Activated CD8-positive, alpha-beta memory T cell treated with anti-CD3 and anti-CD28 coated beads for 4 hours (primary cell): Measurements from ENCODE around the gene PPP5C.
"Not testable (repeated sequence)": the region's sequence is repeated elsewhere in the genome, so short reads cannot be mapped to it uniquely, and the experiment has no call there.

Source experiments
- DNase-seq, 2 donors: peaks; one replicate each; pipeline ENCODE4 v3.0.0-alpha.2; 2020; ENCODE audit warnings: low read depth in 2 of 2

PPP5C gene

GRCh38 chr19:46364359-46364758 lies 17.5 kb downstream of the PPP5C start:
- DNase-seq = no peak

GRCh38 chr19:46365561-46365960 lies 18.7 kb downstream of the PPP5C start:
- no peak for DNase-seq

GRCh38 chr19:46366620-46367292 lies 19.9 kb downstream of the PPP5C start:
- no peak for DNase-seq

- DNase-seq = no peak
Observed at GRCh38 chr19:46367426-46367825, 20.5 kb downstream of the PPP5C start.

- DNase-seq = no peak
Observed at GRCh38 chr19:46368116-46368515, 21.2 kb downstream of the PPP5C start.

GRCh38 chr19:46369817-46370216 lies 22.9 kb downstream of the PPP5C start:
- no peak for DNase-seq

GRCh38 chr19:46371371-46371901 lies 24.5 kb downstream of the PPP5C start:
- no peak for DNase-seq

GRCh38 chr19:46372901-46373490 lies 26.1 kb downstream of the PPP5C start:
- DNase-seq = no peak

GRCh38 chr19:46373491-46374359 lies 26.8 kb downstream of the PPP5C start:
- no peak for DNase-seq

- no peak for DNase-seq
Observed at GRCh38 chr19:46374536-46375475, 27.9 kb downstream of the PPP5C start.

GRCh38 chr19:46375476-46376067 lies 28.7 kb downstream of the PPP5C start:
- not testable (repeated sequence) for DNase-seq

- no peak for DNase-seq
Observed at GRCh38 chr19:46376241-46377153, 29.6 kb downstream of the PPP5C start.

- no peak for DNase-seq
Observed at GRCh38 chr19:46378268-46378667, 31.4 kb downstream of the PPP5C start.

GRCh38 chr19:46380690-46381089 lies 33.8 kb downstream of the PPP5C start:
- no peak for DNase-seq

- DNase-seq = no peak
Observed at GRCh38 chr19:46381346-46381745, 34.5 kb downstream of the PPP5C start.

GRCh38 chr19:46381756-46382345 lies 35.0 kb downstream of the PPP5C start:
- DNase-seq = no peak

- DNase-seq = no peak
Observed at GRCh38 chr19:46383171-46383815, 36.4 kb downstream of the PPP5C start.

GRCh38 chr19:46383846-46384245 lies 37.0 kb downstream of the PPP5C start:
- DNase-seq = no peak

- DNase-seq = no peak
Observed at GRCh38 chr19:46384396-46384795, 37.5 kb downstream of the PPP5C start.
